Measurements from ENCODE around the gene CDT1. TPM values are rescaled to one million over a fixed set of nuclear protein-coding genes. Genes with fewer than 3 reads are reported as not detected.

CDT1 gene
- total RNA-seq, 4 donors from 2014 or later: 0.17 to 1.4 (median 0.34) TPM; not detected in 1

DNA sequence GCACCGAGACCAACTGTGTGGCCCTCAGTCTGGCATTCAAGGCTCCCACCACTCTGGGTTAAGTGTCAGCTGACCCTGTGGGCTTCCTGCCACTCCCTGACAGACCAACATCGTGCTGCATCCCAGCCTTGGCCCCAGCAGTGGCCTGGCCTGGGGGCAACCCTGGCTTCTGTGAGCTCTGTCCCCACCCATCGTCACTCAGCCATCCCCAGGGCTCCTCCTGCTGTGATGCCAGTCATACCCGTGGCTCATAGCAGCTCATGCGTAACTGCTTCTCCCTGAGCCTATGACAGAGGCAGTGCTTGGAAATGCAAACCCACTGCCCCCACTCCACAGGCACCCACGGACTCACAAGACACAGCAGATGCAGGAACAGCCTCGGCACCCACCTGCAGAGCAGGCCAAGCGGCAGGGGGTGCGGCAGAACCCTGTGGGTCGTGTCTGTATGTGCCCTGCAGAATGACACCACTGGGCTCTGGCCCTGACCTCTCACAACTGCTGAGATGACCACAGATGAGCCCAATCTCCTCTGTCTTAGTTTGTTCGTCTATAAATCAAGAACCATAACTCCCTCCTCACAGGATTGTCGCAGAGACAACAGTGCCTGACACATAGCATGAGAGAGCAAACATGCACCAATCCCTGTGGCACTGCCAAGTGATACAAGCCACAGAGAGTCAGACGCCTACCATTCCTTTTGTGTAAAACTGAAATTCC is 45.2 kb upstream of the CDT1 start:
- 75% methylated on average over 11 of the region's 13 CpGs for WGBS
- peaks cover 42 to 97% (median 91%) of the 10 kb centered on the region in 4 donors for H3K4me1 ChIP-seq
- no peaks in the 10 kb centered on the region for H3K36me3 ChIP-seq
- no peak for DNase-seq (ENCODE audit: extremely low spot score)
- H3K4me3 ChIP-seq: no peak overlapping the region
- no peaks in the 10 kb centered on the region for H3K9me3 ChIP-seq
- peak overlapping the region; percentile 91 to 94 (median 92) for H3K27ac ChIP-seq (replicated peaks in 1 of 4)
- intact Hi-C loops (cut with DNase I): no loop called here
- no peak for TF ChIP-seq POLR2A (IDR thresholded peaks at IDR 0.05; ENCODE audit: low read depth)
- no peak for TF ChIP-seq POLR2AphosphoS5 (IDR thresholded peaks at IDR 0.05)
- no peak for TF ChIP-seq CTCF (IDR thresholded peaks at IDR 0.05)
- no peaks in the 10 kb centered on the region for H3K27me3 ChIP-seq

DNA sequence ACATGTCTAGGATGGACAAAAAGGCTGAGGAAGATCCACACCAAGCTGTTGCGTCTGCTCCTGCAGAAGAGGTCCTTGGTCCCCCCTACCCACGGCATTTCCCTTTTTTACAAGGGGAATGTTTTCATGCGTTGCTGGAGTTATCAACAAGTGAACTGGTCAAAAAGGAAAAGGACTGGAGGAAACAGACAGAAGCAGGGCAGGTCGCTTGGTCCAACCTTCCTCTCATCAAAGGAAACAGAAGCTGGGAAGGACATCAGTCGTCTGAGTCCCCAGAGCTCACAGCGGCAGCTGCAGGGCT is 44.7 kb upstream of the CDT1 start:
- intact Hi-C loops (cut with DNase I): no loop called here
- 72% methylated on average over 6 of the region's 6 CpGs for WGBS
- Histone ChIP-seq H3K27ac (replicated peaks in 1 of 4) (peak overlapping the region; percentile 91 to 94 (median 92)), H3K27me3 (no peaks in the 10 kb centered on the region), H3K4me3 (peak overlapping the region in 1 of 4 donors; percentile 46), H3K4me1 (peaks cover 47 to 97% (median 91%) of the 10 kb centered on the region in 4 donors), H3K9me3 (no peaks in the 10 kb centered on the region), H3K36me3 (peaks cover 0 to 3% (median under 1%) of the 10 kb centered on the region in 4 donors)
- DNase-seq (ENCODE audit: extremely low spot score): no peak
- TF ChIP-seq EP300 (IDR thresholded peaks at IDR 0.05): no peak
- no peak for TF ChIP-seq CTCF (IDR thresholded peaks at IDR 0.05)
- no peak for TF ChIP-seq POLR2A (IDR thresholded peaks at IDR 0.05; ENCODE audit: low read depth)
- no peak for TF ChIP-seq POLR2AphosphoS5 (IDR thresholded peaks at IDR 0.05)

GRCh38 chr16:88759245-88759975 is 44.2 kb upstream of the CDT1 start:
- WGBS: 41% methylated on average over 22 of the region's 26 CpGs
- TF ChIP-seq EP300 (IDR thresholded peaks at IDR 0.05) (no peak), CTCF (IDR thresholded peaks at IDR 0.05) (peak in 2 of 3 experiments; percentile 41 to 49), POLR2AphosphoS5 (IDR thresholded peaks at IDR 0.05) (peak; percentile 95 to 96)
- Histone ChIP-seq H3K27ac (replicated peaks in 1 of 4) (peak overlapping the region; percentile 91 to 94 (median 92)), H3K36me3 (peaks cover 0 to 8% (median 2%) of the 10 kb centered on the region in 4 donors), H3K27me3 (no peaks in the 10 kb centered on the region), H3K9me3 (no peaks in the 10 kb centered on the region), H3K4me3 (peak overlapping the region; percentile 21 to 46 (median 37)), H3K4me1 (peaks cover 45 to 97% (median 90%) of the 10 kb centered on the region in 4 donors)
- no peak for DNase-seq (ENCODE audit: extremely low spot score)
- intact Hi-C loops (cut with DNase I): no loop called here

- WGBS: 75% methylated on average over 16 of the region's 22 CpGs
- peaks cover 41 to 97% (median 90%) of the 10 kb centered on the region in 4 donors for H3K4me1 ChIP-seq
- intact Hi-C loops (cut with DNase I): no loop called here
Measured at GRCh38 chr16:88759976-88760350, 43.6 kb upstream of the CDT1 start.

More at GRCh38 chr16:88759976-88760350, 43.6 kb upstream of the CDT1 start:
- Histone ChIP-seq H3K36me3 (peaks cover 0 to 8% (median 2%) of the 10 kb centered on the region in 4 donors), H3K27me3 (no peaks in the 10 kb centered on the region), H3K27ac (replicated peaks in 1 of 4) (peak overlapping the region; percentile 91 to 94 (median 92)), H3K9me3 (no peaks in the 10 kb centered on the region), H3K4me3 (peak overlapping the region; percentile 21 to 46 (median 37))
- no peak for DNase-seq (ENCODE audit: extremely low spot score)
- TF ChIP-seq EP300 (IDR thresholded peaks at IDR 0.05) (no peak), POLR2AphosphoS5 (IDR thresholded peaks at IDR 0.05) (no peak), CTCF (IDR thresholded peaks at IDR 0.05) (no peak), POLR2A (IDR thresholded peaks at IDR 0.05; ENCODE audit: low read depth) (no peak)

Data from esophagus muscularis mucosa (tissue), 4 donors.